Gastrocnemius medialis (tissue), 4 donors: ENCODE data around the gene WDFY2.

Source experiments
- POLR2A ChIP-seq, 2 donors: fragments of 450-650 bp; IDR thresholded peaks; one replicate each; pipeline ENCODE4 v1.6.1; 2017; ENCODE audit warnings: antibody characterized with exemption in 2 of 2, mild to moderate bottlenecking in 2 of 2, moderate library complexity in 2 of 2
- TF ChIP-seq, protein P1 (sequence below), 5 experiments: fragments of 450-650 bp in 3 of 5; fragments of 200-600 bp in 2 of 5; sonication (generic) in 2 of 5; IDR thresholded peaks in 4 of 5; conservative IDR thresholded peaks in 1 of 5; 1 replicate in 4 of 5; 2 replicates in 1 of 5; pipeline ENCODE4 v1.5.1; 2016 to 2019; ENCODE audit warnings: antibody characterized with exemption in 5 of 5, mild to moderate bottlenecking in 3 of 5, moderate library complexity in 3 of 5

DNA sequence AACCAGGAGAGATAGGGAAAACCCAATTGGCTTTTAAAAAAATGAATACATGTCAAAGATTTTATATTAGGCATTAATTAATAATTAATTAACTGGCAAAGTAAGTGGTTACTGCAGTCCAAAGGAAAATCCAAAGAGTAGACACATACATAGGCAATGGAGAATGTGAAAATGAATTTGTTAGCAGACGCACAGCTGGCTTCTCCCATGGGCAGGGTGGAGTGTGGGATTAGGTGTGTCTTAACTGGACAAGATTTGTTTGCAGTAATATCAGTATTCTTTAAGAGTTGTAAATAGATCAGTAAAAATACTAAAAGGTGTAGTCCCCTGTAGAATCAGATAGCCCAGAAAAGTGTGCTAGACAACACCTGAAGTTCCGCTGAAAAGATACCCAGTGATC lies 161.0 kb downstream of the WDFY2 start:
- TF ChIP-seq, protein P1, sequence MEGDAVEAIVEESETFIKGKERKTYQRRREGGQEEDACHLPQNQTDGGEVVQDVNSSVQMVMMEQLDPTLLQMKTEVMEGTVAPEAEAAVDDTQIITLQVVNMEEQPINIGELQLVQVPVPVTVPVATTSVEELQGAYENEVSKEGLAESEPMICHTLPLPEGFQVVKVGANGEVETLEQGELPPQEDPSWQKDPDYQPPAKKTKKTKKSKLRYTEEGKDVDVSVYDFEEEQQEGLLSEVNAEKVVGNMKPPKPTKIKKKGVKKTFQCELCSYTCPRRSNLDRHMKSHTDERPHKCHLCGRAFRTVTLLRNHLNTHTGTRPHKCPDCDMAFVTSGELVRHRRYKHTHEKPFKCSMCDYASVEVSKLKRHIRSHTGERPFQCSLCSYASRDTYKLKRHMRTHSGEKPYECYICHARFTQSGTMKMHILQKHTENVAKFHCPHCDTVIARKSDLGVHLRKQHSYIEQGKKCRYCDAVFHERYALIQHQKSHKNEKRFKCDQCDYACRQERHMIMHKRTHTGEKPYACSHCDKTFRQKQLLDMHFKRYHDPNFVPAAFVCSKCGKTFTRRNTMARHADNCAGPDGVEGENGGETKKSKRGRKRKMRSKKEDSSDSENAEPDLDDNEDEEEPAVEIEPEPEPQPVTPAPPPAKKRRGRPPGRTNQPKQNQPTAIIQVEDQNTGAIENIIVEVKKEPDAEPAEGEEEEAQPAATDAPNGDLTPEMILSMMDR (IDR thresholded peaks at IDR 0.05 in 4 of 5, conservative IDR thresholded peaks at IDR 0.05 in 1 of 5), result no peak
- no peak for TF ChIP-seq POLR2A (IDR thresholded peaks at IDR 0.05)
